GM21717 (cell line): Measurements from ENCODE around the gene HSPB7.
"Not testable (repeated sequence)": the region's sequence is repeated elsewhere in the genome, so short reads cannot be mapped to it uniquely, and the experiment has no call there.

Source experiments
- ATAC-seq: cut with Tn5 transposase; IDR thresholded peaks from one replicate; pipeline ENCODE4 v1.9.1; 2021; ENCODE audit warnings: mild to moderate bottlenecking, moderate library complexity; ENCODE audit not compliant: unreplicated experiment

Gene HSPB7

DNA sequence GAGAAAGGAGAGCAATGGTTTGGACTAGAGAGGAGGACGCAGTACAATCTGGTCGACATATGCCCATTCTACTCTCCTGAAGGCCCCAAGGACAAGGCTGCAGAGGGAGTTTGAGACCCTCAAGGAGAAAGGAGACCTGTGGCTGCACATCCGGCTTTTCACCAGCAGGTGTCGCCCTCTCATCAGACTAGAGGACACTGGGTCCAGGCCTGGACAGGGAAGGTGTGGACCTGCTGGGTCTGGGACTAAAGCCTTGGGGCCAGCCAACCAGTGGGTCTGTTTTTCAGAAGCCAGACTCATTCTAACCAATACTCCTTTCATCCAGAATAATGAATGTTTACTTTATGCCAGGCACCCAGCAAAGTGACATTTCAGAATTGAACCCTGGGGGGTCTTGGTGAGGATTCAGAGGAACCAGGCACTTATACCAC lies 8.8 kb downstream of the HSPB7 start:
- no peak for ATAC-seq

DNA sequence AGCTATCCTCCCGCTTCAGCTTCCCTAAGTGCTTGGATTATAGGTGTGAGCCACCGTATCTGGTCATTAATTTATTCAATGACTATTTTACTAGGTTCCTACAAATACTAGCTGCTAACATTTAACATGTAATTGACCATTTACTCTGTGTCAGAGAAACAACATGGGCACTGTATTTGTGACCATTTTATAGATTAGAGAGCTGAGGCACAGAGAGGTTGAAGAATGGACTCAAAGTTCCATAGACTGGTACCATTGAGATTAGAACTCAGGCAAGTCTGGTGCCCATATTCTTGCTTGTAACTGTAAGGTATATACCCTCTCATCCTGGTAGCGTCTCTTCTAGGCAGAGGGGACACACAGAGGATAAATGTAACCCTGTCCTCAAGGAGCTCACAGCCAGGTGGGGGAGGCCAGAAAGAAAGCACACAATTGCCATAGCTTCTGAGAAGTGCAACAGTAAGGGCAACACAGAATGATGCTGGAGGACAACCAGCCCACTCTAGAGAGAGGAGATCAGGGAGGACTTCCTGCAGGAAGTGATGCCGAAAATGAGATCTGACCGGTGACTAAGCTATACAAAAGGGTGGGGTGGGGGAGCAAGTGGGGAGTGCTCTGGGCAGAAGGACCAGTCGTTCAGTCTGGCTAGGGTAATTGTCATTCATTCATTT lies 10.0 kb downstream of the HSPB7 start:
- ATAC-seq = no peak

DNA sequence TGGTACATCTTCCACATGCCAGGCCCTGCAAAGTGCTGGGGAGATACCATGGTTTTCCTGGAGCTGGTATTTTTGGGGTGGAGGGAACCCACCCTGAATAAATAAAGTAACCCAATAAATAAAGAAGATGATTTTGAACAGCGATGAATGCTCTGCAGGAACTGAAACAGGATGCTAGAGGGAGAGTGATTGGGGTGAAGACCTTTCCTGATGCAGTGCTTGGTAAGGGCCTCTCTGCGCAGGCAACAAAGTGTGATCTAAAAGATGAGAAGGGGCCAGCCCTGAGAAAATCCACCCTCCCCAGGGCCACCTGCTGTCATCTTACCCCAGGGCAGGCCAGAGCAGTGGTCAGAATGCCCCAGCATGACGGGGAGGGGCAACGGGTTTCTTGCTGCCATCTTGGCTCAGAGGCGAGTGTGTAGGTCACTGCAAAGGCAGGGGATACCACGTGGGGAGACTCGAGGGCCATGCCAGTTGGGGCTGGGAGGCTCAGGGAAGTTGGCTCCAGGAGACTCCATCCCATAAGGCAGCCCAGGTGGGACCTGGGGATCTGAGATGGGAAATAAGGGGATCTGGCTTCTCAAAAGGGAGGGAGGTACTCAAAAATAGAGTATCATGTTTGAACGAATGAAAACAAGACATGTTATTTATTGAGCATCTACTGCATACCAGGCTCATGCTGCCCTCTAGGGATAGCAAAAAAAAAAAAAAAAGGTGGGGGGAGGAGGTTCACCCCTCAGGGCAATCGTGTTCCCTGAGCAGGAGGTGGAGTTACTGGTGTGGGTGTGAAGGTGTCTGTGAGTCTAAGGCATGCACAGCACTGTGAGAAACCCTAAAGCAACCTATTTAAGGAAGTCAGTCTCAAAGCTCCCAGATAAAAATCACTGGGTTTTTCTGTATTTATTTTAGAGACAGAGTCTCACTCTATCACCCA lies 11.0 kb downstream of the HSPB7 start:
- ATAC-seq = no peak

DNA sequence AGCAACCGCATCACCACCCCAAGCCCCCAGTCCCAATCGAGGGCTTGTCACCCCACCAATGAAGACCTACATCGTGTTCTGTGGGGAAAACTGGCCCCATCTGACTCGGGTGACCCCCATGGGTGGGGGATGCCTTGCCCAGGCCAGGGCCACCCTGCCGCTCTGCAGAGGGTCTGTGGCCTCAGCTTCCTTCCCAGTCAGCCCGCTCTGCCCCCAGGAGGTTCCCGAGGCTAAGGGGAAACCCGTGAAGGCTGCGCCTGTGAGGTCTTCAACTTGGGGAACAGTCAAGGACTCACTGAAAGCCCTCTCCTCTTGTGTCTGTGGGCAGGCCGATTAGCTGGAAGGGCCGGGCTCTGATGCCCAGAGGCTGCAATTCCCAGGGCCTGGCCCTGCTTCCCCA lies 11.8 kb downstream of the HSPB7 start:
- no peak for ATAC-seq

DNA sequence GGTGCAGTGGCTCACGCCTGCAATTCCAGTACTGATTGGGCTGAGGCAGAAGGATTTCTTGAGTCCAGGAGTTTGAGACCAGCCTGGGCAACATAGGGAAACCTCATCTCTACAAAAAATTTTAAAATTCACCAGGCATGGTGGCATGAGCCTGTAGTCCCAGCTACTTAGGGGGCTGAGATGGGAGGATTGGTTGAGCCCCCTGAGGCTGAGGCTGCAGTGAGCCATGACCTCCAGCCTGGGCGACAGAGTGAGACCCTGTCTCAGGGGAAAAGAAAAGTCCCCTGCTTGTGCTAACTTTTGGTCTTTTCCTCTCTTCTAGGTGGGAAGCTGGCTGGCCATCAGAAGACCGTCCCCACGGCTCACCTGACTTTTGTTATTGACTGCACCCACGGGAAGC lies 12.2 kb downstream of the HSPB7 start:
- ATAC-seq = no peak

DNA sequence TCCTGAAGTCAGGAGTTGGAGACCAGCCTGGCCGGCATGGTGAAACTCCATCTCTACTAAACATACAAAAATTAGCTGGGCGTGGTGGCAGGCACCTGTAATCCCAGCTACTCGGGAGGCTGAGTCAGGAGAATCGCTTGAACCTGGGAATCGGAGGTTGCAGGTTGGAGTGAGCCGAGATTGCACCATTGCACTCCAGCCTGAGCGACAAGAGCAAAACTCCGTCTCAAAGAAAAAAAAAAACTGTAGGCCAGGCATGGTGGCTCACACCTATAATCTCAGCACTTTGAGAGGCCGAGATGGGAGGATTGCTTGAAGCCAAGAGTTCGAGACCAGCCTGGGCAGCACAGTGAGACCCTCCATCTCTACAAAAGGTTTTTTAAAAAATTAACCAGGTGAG lies 16.6 kb downstream of the HSPB7 start:
- not testable (repeated sequence) for ATAC-seq

DNA sequence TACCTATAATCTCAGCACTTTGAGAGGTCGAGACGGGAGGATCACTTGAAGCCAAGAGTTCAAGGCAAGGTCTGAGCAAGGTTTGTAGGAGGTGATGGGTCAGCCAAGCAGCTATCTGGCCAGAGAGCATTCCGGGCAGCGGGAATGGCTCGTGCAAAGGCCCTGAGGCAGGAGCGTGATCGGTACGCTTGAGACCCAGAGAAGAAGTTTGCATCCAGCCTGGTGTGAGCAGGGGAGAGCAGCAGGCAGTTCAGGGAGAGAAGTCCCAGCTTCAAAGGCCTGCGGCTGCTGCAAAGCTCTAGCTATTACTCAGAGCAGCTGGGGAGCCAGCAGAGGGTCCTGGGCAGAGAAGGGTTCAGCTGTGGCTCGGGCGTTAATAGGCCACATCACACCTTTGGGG lies 18.9 kb downstream of the HSPB7 start:
- ATAC-seq = no peak

DNA sequence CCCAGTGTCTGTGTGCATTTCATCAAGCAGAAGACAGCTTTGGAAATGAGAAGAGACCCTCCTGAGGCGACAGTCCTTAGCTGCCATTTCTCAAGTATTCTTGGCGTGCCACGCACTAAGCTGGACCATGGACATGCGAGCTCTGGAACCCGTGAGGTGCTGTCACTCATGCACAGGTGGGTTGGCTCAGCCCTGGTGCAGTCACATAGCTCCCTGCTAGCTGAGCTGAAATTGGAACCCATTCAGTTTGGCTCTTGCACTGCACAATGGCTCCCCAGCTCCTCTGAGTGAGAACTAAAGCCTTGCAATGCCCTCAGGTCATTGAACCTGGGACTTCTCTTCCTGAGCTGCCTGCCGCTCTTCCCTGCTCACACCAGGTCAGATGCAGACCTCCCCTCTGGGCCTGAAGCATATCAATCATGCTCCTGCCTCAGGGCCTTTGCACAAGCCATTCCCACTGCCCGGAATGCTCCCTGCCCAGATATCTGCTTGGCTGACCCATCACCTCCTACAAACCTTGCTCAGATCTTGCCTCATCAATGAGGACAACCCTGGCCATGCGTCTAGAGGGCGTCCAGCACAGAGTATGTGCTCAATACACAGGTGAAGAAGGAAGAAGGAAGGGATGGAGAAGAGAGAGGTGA lies 20.1 kb downstream of the HSPB7 start:
- ATAC-seq = no peak

DNA sequence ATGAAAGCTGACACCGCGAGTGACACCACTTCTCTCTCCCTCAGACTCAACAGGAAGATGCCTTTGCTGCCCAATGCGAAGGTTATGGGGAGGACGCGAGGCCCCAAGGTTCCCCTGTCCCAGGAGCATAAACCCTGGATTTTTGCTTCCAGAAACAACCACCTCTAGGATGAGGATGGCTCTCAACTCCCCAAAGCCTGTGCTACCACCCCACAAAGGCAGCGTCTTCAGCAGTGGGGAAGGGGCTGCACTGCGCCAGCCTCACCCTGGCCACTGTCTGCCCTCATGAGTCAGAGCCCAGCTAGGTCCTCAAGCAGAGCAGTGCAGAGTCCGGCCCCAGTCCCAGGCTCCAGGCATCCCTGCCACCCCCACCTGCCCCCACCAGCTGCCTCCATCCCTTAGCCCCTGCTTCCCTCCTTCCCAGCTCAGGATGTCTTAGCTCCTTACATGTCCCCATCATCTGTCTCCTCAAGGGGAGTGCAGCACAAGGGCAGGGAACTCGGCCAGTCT lies 20.7 kb downstream of the HSPB7 start:
- ATAC-seq = no peak

DNA sequence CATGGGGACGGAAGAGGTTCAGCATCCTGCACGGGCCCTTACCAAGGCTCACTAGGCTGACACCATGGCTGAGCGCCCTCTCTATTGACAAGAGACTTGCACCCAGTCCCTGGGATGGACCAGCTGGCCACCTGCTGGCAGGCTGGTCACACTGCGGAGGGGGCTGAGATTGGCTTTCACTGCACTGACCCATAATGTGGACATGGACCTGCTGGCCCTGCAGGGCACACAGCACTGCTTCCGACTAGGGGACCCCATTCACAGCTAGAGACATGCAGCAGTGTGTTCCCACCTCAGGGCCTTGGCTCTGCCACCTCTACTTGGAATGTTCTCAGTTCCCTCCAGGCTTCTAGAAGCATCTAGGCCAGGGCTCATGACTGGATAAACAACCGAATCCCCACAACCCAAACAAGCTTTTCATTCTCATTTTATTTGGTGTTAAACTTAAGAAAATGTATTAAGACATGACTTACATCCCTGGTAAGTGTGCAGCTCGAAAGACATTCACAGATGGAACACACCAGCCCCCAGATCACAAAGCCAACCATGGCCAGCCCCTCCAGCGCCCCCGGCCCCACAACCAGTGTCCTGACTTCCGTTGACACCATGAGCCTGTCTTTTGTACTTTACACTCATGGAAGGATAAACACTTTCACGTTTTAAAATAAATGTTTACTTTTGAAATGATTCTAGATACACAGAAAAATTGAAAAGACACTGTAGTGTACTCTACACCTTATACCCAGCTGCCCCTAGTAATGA lies 23.1 kb downstream of the HSPB7 start:
- ATAC-seq = no peak

DNA sequence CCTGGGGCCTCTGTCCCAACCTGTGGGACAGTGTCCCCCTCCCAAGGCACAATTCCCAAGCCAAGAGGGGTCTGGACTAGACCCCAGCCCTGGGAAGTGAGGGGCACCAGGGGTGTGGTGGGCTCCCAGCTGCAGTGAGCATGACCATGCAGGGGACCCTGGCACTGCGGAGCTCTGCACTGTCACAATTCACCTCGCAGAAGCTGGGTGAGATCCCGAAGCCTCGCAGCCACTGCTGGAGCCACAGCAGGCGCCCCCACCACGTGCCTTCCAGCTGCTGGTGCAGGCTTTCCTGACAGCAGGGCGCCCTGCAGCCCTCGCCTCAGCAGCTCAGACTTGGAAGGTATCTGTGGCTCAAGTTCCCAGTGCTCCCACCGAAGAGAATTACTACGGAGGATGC lies 23.8 kb downstream of the HSPB7 start:
- ATAC-seq = no peak

DNA sequence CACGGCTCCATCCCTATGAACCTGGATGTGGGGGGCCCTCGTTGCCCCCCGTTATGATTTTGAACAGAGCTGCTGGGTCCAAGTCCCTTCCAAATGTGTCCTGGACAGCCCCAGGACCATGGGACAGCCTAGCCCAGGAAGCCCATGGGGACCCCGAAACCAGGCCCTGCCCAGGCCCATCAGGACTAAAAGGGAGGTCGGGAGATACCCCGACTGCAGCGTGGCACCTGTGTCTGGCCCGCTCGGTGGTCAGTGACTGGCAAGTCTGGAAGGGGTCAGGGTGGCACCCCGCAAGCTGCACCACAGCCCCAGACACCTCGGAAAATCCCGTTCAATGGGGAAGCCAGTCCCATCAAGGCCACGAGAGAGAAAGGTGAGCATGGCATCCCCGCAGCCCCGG lies 24.2 kb downstream of the HSPB7 start:
- ATAC-seq = no peak

DNA sequence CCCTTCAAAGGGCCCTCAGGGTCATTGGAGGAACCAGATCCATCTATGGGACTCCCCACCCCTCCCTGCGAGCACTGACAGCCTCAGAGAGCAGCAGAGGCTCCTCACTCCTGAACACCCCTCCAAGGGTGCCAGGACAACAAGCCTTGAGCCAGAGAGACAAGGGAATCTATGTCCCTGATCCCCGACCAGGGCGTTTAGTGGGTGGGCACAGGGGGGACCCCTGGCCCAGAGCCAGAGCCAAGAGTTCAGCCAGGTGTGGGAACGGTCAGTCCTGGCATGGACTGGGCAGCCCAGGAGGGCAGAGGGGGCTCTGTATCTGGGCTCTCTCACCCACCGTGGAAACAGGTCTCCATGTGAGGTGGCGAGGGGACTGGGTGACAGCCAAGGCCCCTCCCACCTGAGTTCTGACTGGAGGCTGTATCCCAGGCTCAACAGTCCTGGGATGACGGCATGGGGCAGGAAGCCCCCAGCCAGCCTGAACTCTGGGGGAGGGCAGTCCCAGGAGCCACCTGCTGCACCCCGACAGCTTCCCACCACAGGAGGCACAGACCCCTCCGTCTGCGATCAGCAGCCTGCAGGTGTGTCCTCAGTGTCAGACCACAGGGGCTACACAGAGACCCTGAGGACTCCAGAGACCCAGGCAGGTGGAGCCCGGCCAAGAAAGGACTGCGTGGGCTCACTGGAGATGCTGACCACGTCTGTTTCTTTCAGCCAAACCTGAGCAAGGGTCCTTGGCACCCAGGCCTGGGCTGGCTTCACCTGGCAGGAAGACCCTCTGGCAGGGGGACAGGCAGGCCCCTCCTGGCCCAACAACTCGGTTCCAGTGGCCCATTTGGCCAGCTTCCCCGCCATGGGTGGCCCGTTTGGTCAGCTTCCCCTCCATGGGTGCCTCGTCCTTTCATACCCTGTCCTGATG lies 25.0 kb downstream of the HSPB7 start:
- ATAC-seq = no peak

DNA sequence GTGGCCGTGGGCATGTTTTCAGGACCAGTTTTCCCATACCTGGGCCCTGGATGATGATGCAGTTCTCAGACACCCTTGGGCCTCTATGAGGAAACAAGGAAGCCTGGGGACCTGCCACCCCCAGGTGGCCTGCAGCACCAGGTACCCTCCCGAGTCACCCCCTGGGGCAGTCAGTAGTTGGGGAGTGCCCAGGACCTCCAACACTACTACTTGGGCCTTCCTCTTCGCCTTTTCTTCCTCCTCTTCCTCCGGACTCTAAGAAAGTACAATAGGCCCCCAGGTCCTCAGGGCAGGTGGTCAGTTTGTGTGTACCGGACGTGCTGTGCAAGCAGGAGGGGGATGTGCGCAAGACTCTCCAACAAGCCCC lies 25.7 kb downstream of the HSPB7 start:
- no peak for ATAC-seq

DNA sequence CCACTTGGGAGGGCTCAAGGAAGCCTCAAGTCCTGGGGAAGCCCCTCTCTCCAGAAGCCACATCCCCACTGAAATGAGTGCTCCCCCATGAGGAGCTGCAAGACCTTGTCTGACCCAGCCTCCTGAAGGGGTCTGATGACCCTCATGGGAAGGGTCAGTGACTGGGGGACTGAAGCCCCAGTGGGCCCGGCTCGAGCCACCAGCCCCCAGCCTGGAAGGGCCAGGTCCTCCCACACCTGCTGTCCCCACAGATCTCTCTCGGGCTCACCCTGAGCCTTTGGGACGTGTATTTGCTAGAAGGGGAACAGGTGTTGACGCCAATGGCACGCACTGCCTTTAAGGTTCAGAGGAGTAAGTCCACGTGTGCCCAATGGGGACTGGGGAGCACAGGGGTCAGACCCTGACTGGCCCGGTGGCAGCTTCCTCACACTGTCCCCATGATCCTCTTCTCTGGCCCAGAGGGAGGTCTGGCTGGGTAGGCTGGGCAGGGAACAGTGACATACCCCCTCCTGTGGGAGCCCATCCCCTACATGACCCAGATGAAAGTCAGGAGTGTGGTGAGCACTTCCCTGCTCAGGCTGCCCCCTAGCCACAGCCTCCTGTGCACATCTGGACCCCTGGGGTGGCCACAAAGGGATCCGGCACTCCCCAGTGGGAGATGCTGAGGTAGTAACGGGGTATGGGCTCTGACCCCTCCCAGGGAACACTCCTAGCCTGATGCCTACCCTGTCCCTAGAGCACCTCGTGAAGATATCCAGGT lies 26.2 kb downstream of the HSPB7 start:
- no peak for ATAC-seq

DNA sequence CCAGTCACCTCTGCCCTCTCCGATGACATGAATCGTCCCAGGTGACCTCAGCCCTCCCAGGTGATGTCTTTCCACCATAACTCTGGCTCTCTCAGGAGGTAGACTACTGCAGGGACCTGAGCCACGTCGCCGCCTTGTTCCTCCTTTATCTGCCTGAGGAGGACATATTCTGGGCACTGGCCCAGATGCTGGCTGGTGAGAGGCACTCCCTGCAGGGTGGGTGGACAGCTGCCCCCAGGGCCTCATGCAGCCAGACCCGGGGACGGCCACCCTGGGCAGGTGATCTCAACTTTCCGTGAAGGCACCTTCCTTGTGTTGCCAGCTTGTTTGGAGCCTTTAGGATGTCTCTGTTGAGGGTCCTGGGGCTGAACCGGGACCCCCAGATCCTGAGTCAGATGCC lies 28.1 kb downstream of the HSPB7 start:
- ATAC-seq = no peak

DNA sequence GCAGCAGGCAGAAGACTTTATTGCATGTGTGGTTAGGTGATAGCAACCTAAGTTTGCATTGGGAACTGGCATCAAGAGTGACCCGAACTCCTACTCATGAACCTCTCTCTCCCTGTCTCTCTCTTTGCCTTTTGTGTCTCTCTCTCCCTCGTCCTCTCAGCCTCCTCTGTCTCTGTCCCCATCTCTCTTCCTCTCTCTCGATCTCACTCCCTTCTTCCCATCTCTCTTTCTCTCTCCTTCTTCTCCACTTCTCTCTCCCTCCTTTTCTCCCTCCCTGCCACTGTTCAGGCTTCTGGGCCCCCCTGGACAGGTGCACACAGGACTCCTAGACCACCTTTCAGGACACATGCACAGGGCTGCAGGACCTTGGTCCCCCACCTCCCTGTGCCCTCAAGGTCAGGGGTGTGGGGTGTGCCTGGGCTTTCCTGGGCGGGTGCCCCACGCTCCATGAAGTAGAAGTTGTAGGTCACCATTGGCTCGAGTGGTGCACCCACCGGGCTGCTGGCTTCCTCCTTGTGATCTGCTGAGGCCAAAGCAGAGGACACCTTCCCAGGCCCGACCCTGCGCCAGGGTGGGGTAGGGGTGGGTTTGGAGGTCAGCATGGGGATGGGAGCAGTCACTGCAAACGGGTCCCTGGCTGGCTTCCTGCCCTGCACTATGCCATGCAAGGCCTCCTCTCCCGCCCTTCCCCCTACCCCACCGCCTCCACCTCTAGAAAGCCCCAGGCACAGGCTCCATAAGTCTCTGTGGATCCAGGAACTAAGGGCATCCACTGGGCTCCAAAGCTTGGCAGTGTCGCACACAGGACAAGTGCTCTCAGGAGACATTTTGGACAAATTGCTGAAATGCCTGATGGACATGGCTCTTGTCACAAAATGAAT lies 28.7 kb downstream of the HSPB7 start:
- ATAC-seq = no peak

DNA sequence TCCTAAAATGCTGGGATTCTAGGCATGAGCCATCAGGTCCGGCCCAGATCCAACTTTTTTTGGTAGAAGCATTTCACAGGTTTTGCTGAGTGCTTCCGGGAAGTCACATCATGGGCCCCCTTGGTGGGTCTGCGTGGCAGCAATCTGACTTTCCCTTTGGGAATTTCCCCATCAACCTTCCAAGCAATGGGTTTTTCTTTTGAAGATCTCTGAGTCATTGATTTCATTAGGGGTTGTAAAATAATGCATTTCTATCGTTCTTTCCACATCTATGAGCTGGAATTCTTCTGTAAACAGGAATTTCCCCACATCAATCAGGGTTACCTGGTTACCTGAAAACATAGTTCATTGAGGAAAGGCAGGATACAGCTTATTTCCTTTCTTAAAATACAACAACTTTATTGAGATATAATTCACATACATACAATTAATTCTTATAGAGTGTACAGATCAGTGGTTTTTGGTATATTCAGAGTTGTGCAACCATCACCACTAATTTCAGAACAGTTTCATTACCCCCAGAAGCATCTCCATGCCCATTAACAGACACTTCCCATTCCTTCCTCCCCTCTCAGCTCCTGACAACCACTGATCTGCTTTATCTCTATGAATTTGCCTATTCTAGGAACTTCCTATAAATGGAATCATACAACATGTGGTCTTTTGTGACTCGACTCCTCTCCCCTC lies 32.1 kb downstream of the HSPB7 start:
- no peak for ATAC-seq
